GM23338 (cell line): ENCODE data around the gene EMCN. TPM values are rescaled to one million over a fixed set of nuclear protein-coding genes. Genes with fewer than 3 reads are reported as not detected.

Experiments used
- ATAC-seq: fragments of 200-7000 bp; cut with Tn5 transposase; 3 replicates; pipeline ENCODE4 v1.9.1; 2020
- DNase-seq: peaks from one replicate; pipeline ENCODE4 v3.0.0-alpha.2; 2015; ENCODE audit warnings: low spot score
- H2AFZ ChIP-seq: fragments of 200-600 bp; sonication (generic); 2 replicates; pipeline ENCODE4 v1.8.0; 2016; ENCODE audit warnings: antibody characterized with exemption, mild to moderate bottlenecking, moderate library complexity
- H3F3A ChIP-seq: fragments of 200-600 bp; sonication (generic); replicated peaks from 2 replicates; pipeline ENCODE4 v1.8.0; 2017; ENCODE audit warnings: antibody characterized with exemption, mixed run types, low read depth
- H3K27ac ChIP-seq: fragments of 200-600 bp; sonication (generic); 2 replicates; pipeline ENCODE4 v1.6.1; 2016; ENCODE audit warnings: low read depth
- H3K27me3 ChIP-seq: fragments of 200-600 bp; sonication (generic); 2 replicates; pipeline ENCODE4 v1.8.0; 2016; ENCODE audit warnings: mild to moderate bottlenecking, mixed run types, moderate library complexity; ENCODE audit not compliant: insufficient read depth
- H3K36me3 ChIP-seq: fragments of 200-600 bp; sonication (generic); 2 replicates; pipeline ENCODE4 v1.8.0; 2016; ENCODE audit warnings: mild to moderate bottlenecking; ENCODE audit not compliant: insufficient read depth
- H3K4me1 ChIP-seq: fragments of 200-600 bp; sonication (generic); 2 replicates; pipeline ENCODE4 v1.8.0; 2016; ENCODE audit warnings: mild to moderate bottlenecking, moderate library complexity; ENCODE audit not compliant: insufficient read depth
- H3K4me2 ChIP-seq: fragments of 200-600 bp; sonication (generic); 2 replicates; pipeline ENCODE4 v1.7.1; 2017; ENCODE audit warnings: mixed run types
- H3K4me3 ChIP-seq: fragments of 200-600 bp; sonication (generic); 2 replicates; pipeline ENCODE4 v1.6.1; 2016; ENCODE audit warnings: mixed run types
- H3K79me2 ChIP-seq: fragments of 200-600 bp; sonication (generic); replicated peaks from 2 replicates; pipeline ENCODE4 v1.8.0; 2017; ENCODE audit warnings: mild to moderate bottlenecking; ENCODE audit not compliant: insufficient read depth
- H3K9me2 ChIP-seq: fragments of 200-600 bp; sonication (generic); 2 replicates; pipeline ENCODE4 v1.8.0; 2017; ENCODE audit not compliant: insufficient read depth
- H4K20me1 ChIP-seq: fragments of 200-600 bp; sonication (generic); replicated peaks from 2 replicates; pipeline ENCODE4 v1.8.0; 2017; ENCODE audit warnings: mild to moderate bottlenecking; ENCODE audit not compliant: insufficient read depth
- H3K27ac Mint-ChIP-seq: 2 replicates; pipeline ENCODE4 v1.8.0; 2020; ENCODE audit warnings: inconsistent platforms, mild to moderate bottlenecking, moderate library complexity, mixed read lengths
- H3K27me3 Mint-ChIP-seq: 3 replicates; pipeline ENCODE4 v1.8.0; 2022; ENCODE audit warnings: low read depth, mild to moderate bottlenecking, moderate library complexity, mixed read lengths, inconsistent platforms; ENCODE audit not compliant: insufficient read depth, poor library complexity
- H3K36me3 Mint-ChIP-seq: 3 replicates; pipeline ENCODE4 v1.8.0; 2021; ENCODE audit warnings: low read depth, mild to moderate bottlenecking, inconsistent platforms, moderate library complexity, mixed read lengths
- H3K4me1 Mint-ChIP-seq: 3 replicates; pipeline ENCODE4 v1.8.0; 2020; ENCODE audit warnings: mild to moderate bottlenecking, inconsistent platforms, mixed read lengths
- H3K4me3 Mint-ChIP-seq: 3 replicates; pipeline ENCODE4 v1.8.0; 2021; ENCODE audit warnings: moderate library complexity, mild to moderate bottlenecking, inconsistent platforms, mixed read lengths
- H3K9me3 Mint-ChIP-seq: 3 replicates; pipeline ENCODE4 v1.8.0; 2020; ENCODE audit warnings: moderate library complexity, mild to moderate bottlenecking, inconsistent platforms, mixed read lengths
- CTCF ChIP-seq, 2 experiments: fragments of 200-600 bp in 1 of 2; sonication (generic) in 1 of 2; conservative IDR thresholded peaks; 2 replicates each; pipeline versions ENCODE4 v1.5.1 to v1.6.1; 2016 to 2017; ENCODE audit warnings: antibody characterized with exemption in 2 of 2, low read depth in 2 of 2, mild to moderate bottlenecking in 2 of 2, moderate library complexity in 1 of 2
- ETS1 ChIP-seq: IDR thresholded peaks from 2 replicates; pipeline ENCODE4 v1.6.1; 2016; ENCODE audit warnings: antibody characterized with exemption
- EZH2 ChIP-seq: fragments of 200-600 bp; sonication (generic); IDR thresholded peaks from one replicate; pipeline ENCODE4 v1.8.0; 2017; ENCODE audit warnings: antibody characterized with exemption, mild to moderate bottlenecking, low read depth; ENCODE audit not compliant: unreplicated experiment
- EZH2phosphoT487 ChIP-seq: fragments of 200-600 bp; sonication (generic); IDR thresholded peaks from one replicate; pipeline ENCODE4 v1.8.1; 2018; ENCODE audit warnings: antibody characterized with exemption; ENCODE audit not compliant: unreplicated experiment
- NANOG ChIP-seq: IDR thresholded peaks from 2 replicates; pipeline ENCODE4 v1.6.1; 2016; ENCODE audit warnings: antibody characterized with exemption, borderline replicate concordance
- POLR2AphosphoS5 ChIP-seq: IDR thresholded peaks from 2 replicates; pipeline ENCODE4 v1.6.1; 2016; ENCODE audit warnings: antibody characterized with exemption, low read depth
- REST ChIP-seq: IDR thresholded peaks from one replicate; pipeline ENCODE4 v1.6.1; 2018; ENCODE audit warnings: antibody characterized with exemption; ENCODE audit not compliant: unreplicated experiment
- ZNF114 ChIP-seq: fragments of 250-450 bp; sonication (Bioruptor Pico); IDR thresholded peaks from 2 replicates; pipeline ENCODE4 v1.5.0; 2020; ENCODE audit warnings: mild to moderate bottlenecking, moderate library complexity
- ZNF331 ChIP-seq: fragments of 250-450 bp; sonication (Bioruptor Pico); IDR thresholded peaks from 2 replicates; pipeline ENCODE4 v1.5.0; 2020; ENCODE audit warnings: low read depth, mild to moderate bottlenecking, moderate library complexity
- polyA plus RNA-seq: library from polyadenylated mRNA; unstranded; fragments of >200 nt; fragmentation: Nextera tagmentation; extraction: Ambion mirVana; gene quantifications from 2 replicates; pipeline ENCODE4 v1.2.1, GENCODE V29; 2016
- total RNA-seq: library from RNA; depleted of rRNA; stranded (reverse); fragments of >200 nt; shearing (Covaris generic); gene quantifications from 2 replicates; pipeline ENCODE4 v1.2.3, GENCODE V29; 2014

Gene EMCN
- total and polyA plus RNA-seq, 2 experiments from 2014 or later = not detected

GRCh38 chr4:100509386-100509785 is 8.4 kb downstream of the EMCN start (continued):
- TF ChIP-seq REST = no peak

- H3K36me3 ChIP-seq = no peaks in the 10 kb centered on the region
- no peaks in the 10 kb centered on the region for H3K9me2 ChIP-seq
- Mint-ChIP-seq H3K36me3 (0 out of 3 replicates have a peak, but pooled peaks cover 4% of the 10 kb centered on the region), H3K27me3 (no peaks in the 10 kb centered on the region), H3K4me3 (no peak overlapping the region), H3K9me3 (peaks cover 9% of the 10 kb centered on the region), H3K4me1 (peaks cover 5% of the 10 kb centered on the region), H3K27ac (no peak overlapping the region)
- no peaks in the 10 kb centered on the region for H4K20me1 ChIP-seq
- H2AFZ ChIP-seq = no peak overlapping the region
- no peak overlapping the region for H3K4me3 ChIP-seq
- H3K79me2 ChIP-seq = no peaks in the 10 kb centered on the region
- H3K4me1 ChIP-seq = peaks cover 2% of the 10 kb centered on the region; the same call in 1 of the 2 replicates
- no peaks in the 10 kb centered on the region for H3K27me3 ChIP-seq
- TF ChIP-seq NANOG = no peak
- TF ChIP-seq CTCF (conservative IDR thresholded peaks at IDR 0.05; ENCODE audit: low read depth in 2 of 2) = no peak
- no peak for TF ChIP-seq ETS1
- no peak for TF ChIP-seq ZNF114 (CRISPR knock-in tag)
- TF ChIP-seq ZNF331 = no peak
- TF ChIP-seq EZH2phosphoT487 = no peak
- TF ChIP-seq POLR2AphosphoS5 = no peak
- no peak for TF ChIP-seq EZH2
- no peak overlapping the region for H3K27ac ChIP-seq
- DNase-seq (no peak), ATAC-seq (no peak)
- H3F3A ChIP-seq = no peaks in the 10 kb centered on the region
- H3K4me2 ChIP-seq = no peak overlapping the region
Measured at GRCh38 chr4:100508691-100509090, 9.1 kb downstream of the EMCN start.
